Right lobe of liver (tissue), 6 donors: ENCODE data around the gene CS. TPM values are rescaled to one million over a fixed set of nuclear protein-coding genes. Genes with fewer than 3 reads are reported as not detected.

Source experiments
- ATAC-seq, 4 donors: fragments of 200-7000 bp; cut with Tn5 transposase; one replicate each; pipeline ENCODE4 v1.9.1; 2020; ENCODE audit warnings: mild to moderate bottlenecking in 4 of 4, moderate library complexity in 4 of 4
- DNase-seq, 3 donors: peaks; one replicate each; pipeline ENCODE4 v3.0.0-alpha.2; 2020
- H3K27ac ChIP-seq, 3 donors: fragments of 200-600 bp; one replicate each; pipeline ENCODE4 v1.8.0; 2022
- H3K27me3 ChIP-seq, 2 donors: fragments of 200-600 bp; one replicate each; pipeline ENCODE4 v1.8.0; 2022
- H3K36me3 ChIP-seq, 4 donors: fragments of 200-600 bp; sonication (generic) in 1 of 4; one replicate each; pipeline versions ENCODE4 v1.5.1 to v1.8.0; 2017 to 2022; ENCODE audit warnings: control low read depth in 1 of 4
- H3K4me1 ChIP-seq, 4 donors: fragments of 200-600 bp; sonication (generic) in 1 of 4; one replicate each; pipeline versions ENCODE4 v1.5.1 to v1.8.0; 2017 to 2022; ENCODE audit warnings: control low read depth in 1 of 4
- H3K4me3 ChIP-seq, 3 donors: fragments of 200-600 bp; one replicate each; pipeline ENCODE4 v1.8.0; 2022
- H3K9me3 ChIP-seq, 4 donors: fragments of 200-600 bp; sonication (generic) in 1 of 4; one replicate each; pipeline versions ENCODE4 v1.5.1 to v1.8.0; 2017 to 2022; ENCODE audit warnings: control low read depth in 1 of 4
- CTCF ChIP-seq, 4 donors: fragments of 200-600 bp in 3 of 4; fragments of 450-650 bp in 1 of 4; IDR thresholded peaks; one replicate each; pipeline versions ENCODE4 v1.5.1 to v1.8.0; 2016 to 2022; ENCODE audit warnings: antibody characterized with exemption in 4 of 4, mild to moderate bottlenecking in 2 of 4
- POLR2A ChIP-seq: fragments of 450-650 bp; IDR thresholded peaks from one replicate; pipeline ENCODE4 v1.6.1; 2017; ENCODE audit warnings: antibody characterized with exemption, mild to moderate bottlenecking
- WGBS: methylation state at CpG from one replicate; pipeline ENCODE4 v1.1.6; 2018; ENCODE audit warnings: low coverage, low lambda C conversion rate; ENCODE audit not compliant: insufficient coverage; ENCODE audit errors: missing lambda C conversion rate; 5-methylcytosine and 5-hydroxymethylcytosine counted together
- intact Hi-C, 2 donors: fragments of 100-400 bp; cut with DNase I; formaldehyde crosslinking; loops; one replicate each; pipeline versions ENCODE4 v1.11.2 to v1.14.1; 2022
- total RNA-seq, 6 experiments: library from RNA; depleted of rRNA in 2 of 6; stranded (reverse); fragments of >200 nt in 2 of 6; fragmentation: NEBNext Ultra II Directional in 3 of 6; extraction: Animal tissue kit (Norgen Biotek cat#: 25700) in 3 of 6; gene quantifications; one replicate each; pipeline versions ENCODE4 v1.1.0 to v1.2.4, GENCODE V29; 2016 to 2023
- donor health status: DM: no; HTN: yes; CAD: no.
- donor health status: DM: no; HTN: no; CAD: no.
- donor health status: DM: no; HTN: no; CAD: no.
- donor health status: DM: no; HTN: yes; CAD: no.
- donor health status: DM: no; HTN: yes; CAD: no.

Gene CS
- total RNA-seq, 6 experiments from 2014 or later: 45.6 to 109 (median 61.2) TPM

- Histone ChIP-seq H3K27ac (peak overlapping the region; percentile 91 to 94 (median 93)), H3K4me1 (peaks cover 0 to 18% (median 0%) of the 10 kb centered on the region in 4 donors), H3K27me3 (no peaks in the 10 kb centered on the region), H3K4me3 (peak overlapping the region; percentile 53 to 68 (median 57)), H3K36me3 (peaks cover 0 to 3% (median under 1%) of the 10 kb centered on the region in 4 donors), H3K9me3 (no peaks in the 10 kb centered on the region)
- ATAC-seq (peak in 2 of 4 donors; percentile 3 to 4), DNase-seq (no peak)
- TF ChIP-seq CTCF (IDR thresholded peaks at IDR 0.05) (no peak), POLR2A (no peak)
- 23% methylated on average over 8 of the region's 8 CpGs for WGBS
- intact Hi-C loops: no loop called here
Measured at GRCh38 chr12:56333197-56333678, 33.1 kb upstream of the CS start.

GRCh38 chr12:56332512-56333196 is 32.5 kb upstream of the CS start:
- Histone ChIP-seq H3K9me3 (no peaks in the 10 kb centered on the region), H3K27me3 (no peaks in the 10 kb centered on the region), H3K27ac (peak overlapping the region; percentile 91 to 94 (median 93)), H3K4me1 (peaks cover 0 to 18% (median 0%) of the 10 kb centered on the region in 4 donors), H3K4me3 (peak overlapping the region; percentile 53 to 68 (median 57)), H3K36me3 (peaks cover 0 to 9% (median 3%) of the 10 kb centered on the region in 4 donors)
- ATAC-seq (no peak), DNase-seq (no peak)
- TF ChIP-seq CTCF (IDR thresholded peaks at IDR 0.05) (no peak), POLR2A (no peak)
- intact Hi-C loops: no loop called here
- 89% methylated on average over 10 of the region's 11 CpGs for WGBS

GRCh38 chr12:56330936-56331490 is 30.9 kb upstream of the CS start:
- ATAC-seq: no peak
- 73% methylated on average over 6 of the region's 7 CpGs for WGBS
- intact Hi-C loops: no loop called here

GRCh38 chr12:56326533-56326932 is 26.4 kb upstream of the CS start:
- H3K27me3 ChIP-seq: no peaks in the 10 kb centered on the region
- no peak overlapping the region for H3K4me3 ChIP-seq
- DNase-seq (peak in 1 of 3 donors; percentile 65), ATAC-seq (peak in 2 of 4 donors; percentile 35 to 37)
- peaks cover 0 to 3% (median 0%) of the 10 kb centered on the region in 4 donors for H3K4me1 ChIP-seq
- WGBS: 59% methylated on average over 3 of the region's 6 CpGs
- H3K36me3 ChIP-seq: peaks cover 0 to 65% (median 36%) of the 10 kb centered on the region in 4 donors
- TF ChIP-seq CTCF (IDR thresholded peaks at IDR 0.05): no peak
- no peak for TF ChIP-seq POLR2A
- H3K27ac ChIP-seq: no peak overlapping the region
- no peaks in the 10 kb centered on the region for H3K9me3 ChIP-seq
- intact Hi-C loops: no loop called here

More at GRCh38 chr12:56330936-56331490, 30.9 kb upstream of the CS start:
- Histone ChIP-seq H3K9me3 (no peaks in the 10 kb centered on the region), H3K36me3 (peaks cover 0 to 25% (median 10%) of the 10 kb centered on the region in 4 donors), H3K4me3 (no peak overlapping the region), H3K4me1 (peaks cover 0 to 18% (median 0%) of the 10 kb centered on the region in 4 donors), H3K27me3 (no peaks in the 10 kb centered on the region), H3K27ac (no peak overlapping the region)
- DNase-seq: no peak
- TF ChIP-seq POLR2A (no peak), CTCF (IDR thresholded peaks at IDR 0.05) (no peak)
